HEK293 (cell line): ENCODE data around the gene TRIM29.

Experiments used
- CTCF ChIA-PET: fragments of 350-600 bp; formaldehyde crosslinking; extraction: SDS; loops from one replicate; lab custom pipeline; 2021; ENCODE audit warnings: antibody characterized with exemption; lab: Yijun Ruan, JAX
- POLR2A ChIA-PET: fragments of 300-600 bp; formaldehyde crosslinking; extraction: SDS; loops from one replicate; lab custom pipeline; 2020; ENCODE audit warnings: antibody characterized with exemption, inconsistent platforms; lab: Yijun Ruan, JAX
- H3K27ac ChIP-seq: fragments of 200-500 bp; sonication (Bioruptor generic); 2 replicates; pipeline ENCODE4 v1.5.1; 2014; ENCODE audit warnings: low read depth, low read length, control low read depth, inconsistent platforms; ENCODE audit errors: extremely low read depth
- H3K36me3 ChIP-seq, 2 experiments: fragments of 200-500 bp in 1 of 2; sonication (Bioruptor generic) in 1 of 2; 1 replicate in 1 of 2; 2 replicates in 1 of 2; pipeline ENCODE4 v1.5.1; 2014 to 2017; ENCODE audit warnings: inconsistent platforms in 2 of 2, low read length in 2 of 2; ENCODE audit not compliant: control insufficient read depth in 2 of 2, insufficient read depth in 1 of 2
- H3K4me1 ChIP-seq: fragments of 200-500 bp; sonication (Bioruptor generic); 2 replicates; pipeline ENCODE4 v1.5.1; 2014; ENCODE audit warnings: mild to moderate bottlenecking, low read length, inconsistent platforms; ENCODE audit not compliant: control insufficient read depth, insufficient read depth
- H3K4me3 ChIP-seq: 2 replicates; pipeline ENCODE4 v1.5.1; 2011; ENCODE audit warnings: low read depth, mild to moderate bottlenecking, control low read depth, low read length, moderate library complexity
- H3K9me3 ChIP-seq: fragments of 200-500 bp; sonication (Bioruptor generic); 2 replicates; pipeline ENCODE4 v1.5.1; 2014; ENCODE audit warnings: low read depth, low read length, inconsistent platforms; ENCODE audit not compliant: control insufficient read depth, insufficient read depth
- ATF2 ChIP-seq: fragments of 450-650 bp; formaldehyde crosslinking; IDR thresholded peaks from 2 replicates; pipeline ENCODE4 v1.5.1; 2016; ENCODE audit warnings: missing biosample characterization, missing genetic modification characterization, low read depth
- BCL11A ChIP-seq: fragments of 450-650 bp; formaldehyde crosslinking; IDR thresholded peaks from 2 replicates; pipeline ENCODE4 v1.5.1; 2016; ENCODE audit warnings: low read depth, missing biosample characterization, missing genetic modification characterization
- GLIS1 ChIP-seq: fragments of 450-650 bp; formaldehyde crosslinking; IDR thresholded peaks from 2 replicates; pipeline ENCODE4 v1.5.1; 2016; ENCODE audit warnings: missing biosample characterization, missing genetic modification characterization
- MEIS1 ChIP-seq: sonication (generic); formaldehyde crosslinking; IDR thresholded peaks from 2 replicates; pipeline ENCODE4 v1.8.1; 2022; ENCODE audit warnings: missing genetic modification reagents, mild to moderate bottlenecking, borderline replicate concordance
- SETDB1 ChIP-seq: IDR thresholded peaks from one replicate; pipeline ENCODE4 v1.6.1; 2017; ENCODE audit warnings: mild to moderate bottlenecking, low read length, moderate library complexity, mixed read lengths; ENCODE audit not compliant: insufficient read length
- SP3 ChIP-seq: fragments of 450-650 bp; formaldehyde crosslinking; IDR thresholded peaks from 2 replicates; pipeline ENCODE4 v1.5.1; 2016; ENCODE audit warnings: missing biosample characterization, missing genetic modification characterization
- ZBTB26 ChIP-seq: fragments of 450-650 bp; formaldehyde crosslinking; optimal IDR thresholded peaks from 2 replicates; pipeline ENCODE3; 2016; ENCODE audit warnings: missing biosample characterization, mild to moderate bottlenecking, missing genetic modification characterization
- ZBTB48 ChIP-seq: fragments of 450-650 bp; formaldehyde crosslinking; IDR thresholded peaks from 2 replicates; pipeline ENCODE4 v1.5.1; 2016; ENCODE audit warnings: missing biosample characterization, missing genetic modification characterization
- ZFP3 ChIP-seq: fragments of 450-650 bp; formaldehyde crosslinking; IDR thresholded peaks from 2 replicates; pipeline ENCODE4 v1.5.1; 2016; ENCODE audit warnings: low read depth, missing biosample characterization, missing genetic modification characterization
- ZNF10 ChIP-seq: fragments of 450-650 bp; formaldehyde crosslinking; IDR thresholded peaks from 2 replicates; pipeline ENCODE4 v1.5.1; 2017; ENCODE audit warnings: missing biosample characterization, missing genetic modification characterization
- ZNF112 ChIP-seq: fragments of 450-650 bp; formaldehyde crosslinking; IDR thresholded peaks from 2 replicates; pipeline ENCODE4 v1.5.0; 2017; ENCODE audit warnings: missing biosample characterization, missing genetic modification characterization
- ZNF140 ChIP-seq: fragments of 450-650 bp; formaldehyde crosslinking; IDR thresholded peaks from 2 replicates; pipeline ENCODE4 v1.5.1; 2016; ENCODE audit warnings: missing biosample characterization, missing genetic modification characterization
- ZNF266 ChIP-seq: fragments of 450-650 bp; formaldehyde crosslinking; IDR thresholded peaks from 2 replicates; pipeline ENCODE4 v1.5.1; 2016; ENCODE audit warnings: missing biosample characterization, missing genetic modification characterization, low read depth
- ZNF398 ChIP-seq: fragments of 450-650 bp; formaldehyde crosslinking; IDR thresholded peaks from 2 replicates; pipeline ENCODE4 v1.5.1; 2017; ENCODE audit warnings: missing biosample characterization, missing genetic modification characterization
- ZNF449 ChIP-seq: fragments of 450-650 bp; formaldehyde crosslinking; IDR thresholded peaks from 2 replicates; pipeline ENCODE4 v1.5.1; 2017; ENCODE audit warnings: missing biosample characterization, mild to moderate bottlenecking, missing genetic modification characterization, moderate library complexity
- ZNF544 ChIP-seq: fragments of 450-650 bp; formaldehyde crosslinking; IDR thresholded peaks from 2 replicates; pipeline ENCODE4 v1.5.0; 2017; ENCODE audit warnings: missing biosample characterization, missing genetic modification characterization
- ZNF600 ChIP-seq: fragments of 450-650 bp; formaldehyde crosslinking; IDR thresholded peaks from 2 replicates; pipeline ENCODE4 v1.5.1; 2016; ENCODE audit warnings: missing biosample characterization, missing genetic modification characterization
- ZNF629 ChIP-seq: fragments of 450-650 bp; formaldehyde crosslinking; IDR thresholded peaks from 2 replicates; pipeline ENCODE4 v1.5.1; 2017; ENCODE audit warnings: missing biosample characterization, missing genetic modification characterization
- ZNF658 ChIP-seq: fragments of 450-650 bp; formaldehyde crosslinking; IDR thresholded peaks from 2 replicates; pipeline ENCODE4; 2016; ENCODE audit warnings: missing biosample characterization, missing genetic modification characterization
- ZNF776 ChIP-seq: fragments of 450-650 bp; formaldehyde crosslinking; IDR thresholded peaks from 2 replicates; pipeline ENCODE4 v1.5.0; 2017; ENCODE audit warnings: missing biosample characterization, missing genetic modification characterization, borderline replicate concordance
- ZNF830 ChIP-seq: fragments of 450-650 bp; IDR thresholded peaks from 2 replicates; pipeline ENCODE4 v1.5.0; 2018; ENCODE audit warnings: missing biosample characterization, missing genetic modification characterization, low read depth, mild to moderate bottlenecking, moderate library complexity
- ZXDB ChIP-seq: fragments of 450-650 bp; formaldehyde crosslinking; IDR thresholded peaks from 2 replicates; pipeline ENCODE4 v1.5.1; 2016; ENCODE audit warnings: missing biosample characterization, missing genetic modification characterization
- TF ChIP-seq, protein P1 (sequence below): fragments of 450-650 bp; IDR thresholded peaks from 2 replicates; pipeline ENCODE4 v1.5.1; 2018; ENCODE audit warnings: missing biosample characterization, missing genetic modification characterization
- TF ChIP-seq, protein P2 (sequence below): fragments of 450-650 bp; formaldehyde crosslinking; IDR thresholded peaks from 2 replicates; pipeline ENCODE4 v1.5.1; 2016; ENCODE audit warnings: missing biosample characterization, missing genetic modification characterization

Gene TRIM29

GRCh38 chr11:120128392-120129119 is 9.4 kb downstream of the TRIM29 start (continued):
- TF ChIP-seq ZNF140 (tag by site-specific recombination): no peak
- TF ChIP-seq ATF2 (tag by site-specific recombination): peak; percentile 77
- TF ChIP-seq ZFP3 (tag by site-specific recombination): no peak
- peak; percentile 80 for TF ChIP-seq ZNF600 (tag by site-specific recombination)
- no peak for TF ChIP-seq ZNF266
- TF ChIP-seq ZBTB48 (tag by site-specific recombination): peak; percentile 72

DNA sequence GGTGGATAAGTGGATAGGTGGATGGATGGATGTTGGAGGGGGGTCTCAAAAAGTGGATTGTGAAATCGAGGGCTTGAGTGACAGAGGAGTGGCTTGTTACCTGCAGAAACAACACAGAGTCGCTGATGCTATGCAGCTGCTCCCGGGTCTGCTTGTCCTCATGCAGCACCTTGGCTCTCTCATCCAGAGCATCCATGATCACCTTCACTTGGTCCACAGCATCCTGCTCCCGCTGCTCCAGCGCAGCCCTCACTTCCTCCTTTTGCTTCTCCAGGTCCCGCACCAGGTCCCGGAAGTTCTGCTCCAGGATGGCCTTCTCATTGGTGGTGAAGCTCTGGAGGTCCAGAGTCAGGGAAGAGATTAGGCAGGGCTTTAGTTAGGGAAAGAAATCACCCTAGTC is 10.7 kb downstream of the TRIM29 start:
- ChIA-PET CTCF (no interaction called here), POLR2A (no interaction called here)
- H3K4me1 ChIP-seq: no peaks in the 10 kb centered on the region
- no peak overlapping the region for H3K4me3 ChIP-seq
- no peak overlapping the region for H3K27ac ChIP-seq
- no peaks in the 10 kb centered on the region for H3K9me3 ChIP-seq
- no peaks in the 10 kb centered on the region for H3K36me3 ChIP-seq
- TF ChIP-seq ZNF830 (tag by site-specific recombination) (no peak), ZXDB (no peak), ZBTB26 (tag by site-specific recombination) (no peak), BCL11A (tag by site-specific recombination) (no peak), GLIS1 (tag by site-specific recombination) (no peak), ZNF776 (no peak), ZBTB48 (tag by site-specific recombination) (no peak), SETDB1 (no peak)
- TF ChIP-seq, protein P1, sequence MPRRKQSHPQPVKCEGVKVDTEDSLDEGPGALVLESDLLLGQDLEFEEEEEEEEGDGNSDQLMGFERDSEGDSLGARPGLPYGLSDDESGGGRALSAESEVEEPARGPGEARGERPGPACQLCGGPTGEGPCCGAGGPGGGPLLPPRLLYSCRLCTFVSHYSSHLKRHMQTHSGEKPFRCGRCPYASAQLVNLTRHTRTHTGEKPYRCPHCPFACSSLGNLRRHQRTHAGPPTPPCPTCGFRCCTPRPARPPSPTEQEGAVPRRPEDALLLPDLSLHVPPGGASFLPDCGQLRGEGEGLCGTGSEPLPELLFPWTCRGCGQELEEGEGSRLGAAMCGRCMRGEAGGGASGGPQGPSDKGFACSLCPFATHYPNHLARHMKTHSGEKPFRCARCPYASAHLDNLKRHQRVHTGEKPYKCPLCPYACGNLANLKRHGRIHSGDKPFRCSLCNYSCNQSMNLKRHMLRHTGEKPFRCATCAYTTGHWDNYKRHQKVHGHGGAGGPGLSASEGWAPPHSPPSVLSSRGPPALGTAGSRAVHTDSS (tag by site-specific recombination): no peak
- TF ChIP-seq, protein P2, sequence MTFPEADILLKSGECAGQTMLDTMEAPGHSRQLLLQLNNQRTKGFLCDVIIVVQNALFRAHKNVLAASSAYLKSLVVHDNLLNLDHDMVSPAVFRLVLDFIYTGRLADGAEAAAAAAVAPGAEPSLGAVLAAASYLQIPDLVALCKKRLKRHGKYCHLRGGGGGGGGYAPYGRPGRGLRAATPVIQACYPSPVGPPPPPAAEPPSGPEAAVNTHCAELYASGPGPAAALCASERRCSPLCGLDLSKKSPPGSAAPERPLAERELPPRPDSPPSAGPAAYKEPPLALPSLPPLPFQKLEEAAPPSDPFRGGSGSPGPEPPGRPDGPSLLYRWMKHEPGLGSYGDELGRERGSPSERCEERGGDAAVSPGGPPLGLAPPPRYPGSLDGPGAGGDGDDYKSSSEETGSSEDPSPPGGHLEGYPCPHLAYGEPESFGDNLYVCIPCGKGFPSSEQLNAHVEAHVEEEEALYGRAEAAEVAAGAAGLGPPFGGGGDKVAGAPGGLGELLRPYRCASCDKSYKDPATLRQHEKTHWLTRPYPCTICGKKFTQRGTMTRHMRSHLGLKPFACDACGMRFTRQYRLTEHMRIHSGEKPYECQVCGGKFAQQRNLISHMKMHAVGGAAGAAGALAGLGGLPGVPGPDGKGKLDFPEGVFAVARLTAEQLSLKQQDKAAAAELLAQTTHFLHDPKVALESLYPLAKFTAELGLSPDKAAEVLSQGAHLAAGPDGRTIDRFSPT (tag by site-specific recombination): no peak

- no peak overlapping the region for H3K4me3 ChIP-seq
- no peaks in the 10 kb centered on the region for H3K9me3 ChIP-seq
- H3K4me1 ChIP-seq: no peaks in the 10 kb centered on the region
- H3K27ac ChIP-seq: no peak overlapping the region
- POLR2A ChIA-PET: no interaction called here
- no peaks in the 10 kb centered on the region for H3K36me3 ChIP-seq
- CTCF ChIA-PET: no interaction called here
- TF ChIP-seq ZNF112 (tag by site-specific recombination) (no peak), SP3 (tag by site-specific recombination) (no peak), ZNF658 (tag by site-specific recombination) (no peak), MEIS1 (CRISPR knock-in tag) (no peak), ZNF10 (tag by site-specific recombination) (no peak), ZNF398 (tag by site-specific recombination) (no peak), ZNF544 (tag by site-specific recombination) (no peak), ZNF449 (no peak), ZNF629 (no peak)
Observed at GRCh38 chr11:120126620-120127019, 11.3 kb downstream of the TRIM29 start.
